Spinal cord (tissue), 10 donors: ENCODE data around the gene MEX3A. TPM values are rescaled to one million over a fixed set of nuclear protein-coding genes. Genes with fewer than 3 reads are reported as not detected.

Experiments used
- DNase-seq, 6 donors: peaks; one replicate each; pipeline versions ENCODE4 v3.0.0 to v3.0.0-alpha.2; 2013 to 2015; ENCODE audit warnings: low spot score in 6 of 6, low read depth in 4 of 6
- H3K27ac ChIP-seq: one replicate; pipeline ENCODE4 v1.5.1; 2013; ENCODE audit warnings: low read depth, low read length, control low read depth
- H3K27me3 ChIP-seq: one replicate; pipeline ENCODE4 v1.6.1; 2013; ENCODE audit warnings: low read length; ENCODE audit not compliant: control insufficient read depth, insufficient read depth
- H3K36me3 ChIP-seq: one replicate; pipeline ENCODE4 v1.6.1; 2013; ENCODE audit warnings: low read length; ENCODE audit not compliant: control insufficient read depth, insufficient read depth
- H3K4me1 ChIP-seq: one replicate; pipeline ENCODE4 v1.6.1; 2013; ENCODE audit warnings: low read length; ENCODE audit not compliant: control insufficient read depth, insufficient read depth
- H3K4me3 ChIP-seq: one replicate; pipeline ENCODE4 v1.5.1; 2013; ENCODE audit warnings: low read depth, low read length, control low read depth
- H3K9me3 ChIP-seq: one replicate; pipeline ENCODE4 v1.6.1; 2013; ENCODE audit warnings: low read length; ENCODE audit not compliant: control insufficient read depth, insufficient read depth
- WGBS: methylation state at CpG from one replicate; pipeline ENCODE4 v1.1.5; 2013; ENCODE audit warnings: missing lambda C conversion rate; ENCODE audit not compliant: insufficient coverage; 5-methylcytosine and 5-hydroxymethylcytosine counted together
- polyA plus RNA-seq, 2 donors: library from polyadenylated mRNA; unstranded; fragments of 120-200 nt; gene quantifications; one replicate each; pipeline ENCODE4 v1.2.1, GENCODE V29; 2013; ENCODE audit not compliant: insufficient read length in 2 of 2
- total RNA-seq, 2 donors: library from RNA; depleted of rRNA in 1 of 2; stranded (reverse); fragments of 120-200 nt in 1 of 2; fragments of >200 nt in 1 of 2; gene quantifications; one replicate each; pipeline versions ENCODE4 v1.2.3 to v1.2.4, GENCODE V29; 2013 to 2014
- donor health status: healthy.

Gene MEX3A
- total and polyA plus RNA-seq, 4 donors, result 5.8 to 39.3 (median 23.7) TPM

GRCh38 chr1:156112276-156113137 lies 30.2 kb upstream of the MEX3A start:
- Histone ChIP-seq H3K36me3 (peaks cover 8% of the 10 kb centered on the region), H3K9me3 (no peaks in the 10 kb centered on the region), H3K27ac (peak overlapping the region; percentile 80), H3K4me3 (no peak overlapping the region), H3K27me3 (no peaks in the 10 kb centered on the region), H3K4me1 (peaks cover 48% of the 10 kb centered on the region)
- WGBS, result 59% methylated on average over 7 of the region's 10 CpGs
- DNase-seq, result peak in 1 of 6 donors; percentile 51

DNA sequence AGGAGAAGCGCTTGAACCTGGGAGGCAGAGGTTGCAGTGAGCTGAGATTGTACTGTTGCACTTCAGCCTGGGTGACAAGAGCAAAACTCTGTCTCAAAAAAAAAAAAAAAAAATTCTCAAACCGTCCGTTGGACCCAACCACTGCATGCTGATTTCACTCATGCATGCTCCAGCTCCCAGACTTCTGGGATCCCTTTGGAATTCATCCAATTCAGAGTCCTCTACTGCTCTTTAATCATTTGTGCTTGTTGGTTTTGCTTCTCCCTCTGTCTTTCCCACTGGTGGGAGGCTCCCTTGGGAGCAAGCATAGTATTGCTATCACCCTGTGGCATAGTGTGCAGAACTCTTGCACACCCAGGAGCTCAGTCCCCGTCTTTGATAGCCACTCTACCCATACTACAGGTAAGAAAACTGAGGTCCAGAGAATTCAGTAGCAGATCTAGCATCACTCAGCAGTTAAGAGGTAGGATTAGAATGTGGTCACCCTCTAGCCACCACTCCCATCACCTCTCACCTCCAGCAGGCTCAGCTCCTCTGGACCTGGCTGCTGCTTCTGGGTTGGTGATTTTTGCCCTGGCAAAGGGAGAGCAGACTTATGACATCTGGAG lies 29.2 kb upstream of the MEX3A start:
- H3K4me3 ChIP-seq, result no peak overlapping the region
- H3K27me3 ChIP-seq, result no peaks in the 10 kb centered on the region
- no peaks in the 10 kb centered on the region for H3K9me3 ChIP-seq
- H3K36me3 ChIP-seq, result peaks cover 7% of the 10 kb centered on the region
- H3K4me1 ChIP-seq, result peaks cover 50% of the 10 kb centered on the region
- DNase-seq, result no peak
- peak overlapping the region; percentile 80 for H3K27ac ChIP-seq
- 100% methylated on average over 1 of the region's 4 CpGs for WGBS

DNA sequence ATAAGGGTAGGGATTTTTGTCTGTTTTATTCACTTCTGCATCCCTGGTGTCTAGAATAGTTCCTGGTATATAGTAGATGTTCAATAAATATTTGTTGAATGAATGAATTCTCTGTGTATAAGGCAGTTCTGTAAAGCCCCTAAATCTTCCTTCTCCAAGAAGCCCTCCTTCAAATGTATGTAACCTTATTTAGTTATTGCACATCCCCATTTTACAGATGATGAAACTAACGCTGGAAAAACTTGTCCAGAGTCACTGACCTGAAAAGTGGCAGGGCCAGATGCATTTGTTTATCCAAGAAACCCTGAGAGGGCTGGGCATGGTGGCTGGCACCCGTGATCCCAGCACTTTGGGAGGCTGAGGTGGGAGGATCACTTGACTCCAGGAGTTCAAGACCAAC lies 28.0 kb upstream of the MEX3A start:
- peaks cover 2% of the 10 kb centered on the region for H3K36me3 ChIP-seq
- WGBS, result 83% methylated on average over 2 of the region's 2 CpGs
- no peaks in the 10 kb centered on the region for H3K27me3 ChIP-seq
- peaks cover 52% of the 10 kb centered on the region for H3K4me1 ChIP-seq
- no peak overlapping the region for H3K4me3 ChIP-seq
- H3K9me3 ChIP-seq, result no peaks in the 10 kb centered on the region
- DNase-seq, result no peak
- no peak overlapping the region for H3K27ac ChIP-seq

DNA sequence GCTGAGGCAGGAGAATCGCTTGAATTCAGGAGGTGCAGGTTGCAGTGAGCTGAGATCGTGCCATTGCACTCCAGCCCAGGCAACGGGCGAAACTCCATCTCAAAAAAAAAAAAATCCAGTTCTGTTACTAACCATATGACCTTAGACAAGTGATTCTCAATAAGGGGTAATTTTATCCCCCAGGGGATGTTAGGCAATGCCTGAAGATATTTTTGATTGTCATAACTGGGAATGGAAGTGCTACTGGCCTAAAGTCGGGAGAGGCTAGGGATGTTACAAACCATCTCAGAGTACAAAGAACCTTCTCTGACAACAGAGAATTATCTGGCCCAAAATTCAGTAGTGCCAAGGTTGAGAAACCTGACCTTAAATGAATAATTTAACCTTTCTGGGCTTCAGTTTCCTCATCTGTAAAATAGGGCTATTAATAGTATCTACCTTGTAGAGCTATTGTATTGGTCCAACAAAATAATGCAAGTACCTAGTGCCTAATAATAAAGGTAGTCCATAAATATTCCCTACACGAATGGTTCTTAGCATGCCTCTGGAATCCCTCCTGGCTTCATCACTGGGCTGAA lies 26.5 kb upstream of the MEX3A start:
- Histone ChIP-seq H3K27me3 (no peaks in the 10 kb centered on the region), H3K9me3 (no peaks in the 10 kb centered on the region), H3K36me3 (peaks cover 8% of the 10 kb centered on the region), H3K4me3 (no peak overlapping the region), H3K4me1 (peaks cover 53% of the 10 kb centered on the region), H3K27ac (no peak overlapping the region)
- DNase-seq, result no peak
- WGBS, result 83% methylated on average over 1 of the region's 6 CpGs

DNA sequence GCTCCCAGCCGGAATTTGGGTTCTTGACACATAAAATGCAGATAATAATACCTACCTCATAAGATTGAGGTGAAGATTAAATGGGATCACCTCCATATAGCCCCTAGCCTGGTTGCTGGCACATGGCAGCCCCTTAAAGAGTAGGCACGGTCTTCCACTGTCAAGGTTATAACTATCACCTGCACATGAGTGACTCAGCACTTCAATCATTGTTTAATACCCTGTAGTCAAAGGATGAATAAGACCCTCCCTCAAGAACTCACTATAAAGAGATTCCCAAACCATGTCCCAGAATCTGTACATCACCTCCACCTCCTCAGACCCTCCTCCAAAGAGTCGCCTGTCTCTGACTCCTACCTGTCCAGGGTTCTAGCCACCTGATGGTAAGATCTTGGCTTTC lies 25.8 kb upstream of the MEX3A start:
- peaks cover 54% of the 10 kb centered on the region for H3K4me1 ChIP-seq
- no peak overlapping the region for H3K4me3 ChIP-seq
- peaks cover 15% of the 10 kb centered on the region for H3K36me3 ChIP-seq
- H3K27me3 ChIP-seq, result no peaks in the 10 kb centered on the region
- no peak overlapping the region for H3K27ac ChIP-seq
- DNase-seq, result no peak
- no peaks in the 10 kb centered on the region for H3K9me3 ChIP-seq
- WGBS, result 94% methylated on average over 1 of the region's 3 CpGs

- Histone ChIP-seq H3K36me3 (peaks cover 22% of the 10 kb centered on the region), H3K4me1 (peaks cover 57% of the 10 kb centered on the region), H3K27ac (peak overlapping the region; percentile 90), H3K27me3 (no peaks in the 10 kb centered on the region), H3K9me3 (no peaks in the 10 kb centered on the region), H3K4me3 (peak overlapping the region; percentile 7)
- 41% methylated on average over 8 of the region's 14 CpGs for WGBS
- peak in 2 of 6 donors; percentile 54 to 60 for DNase-seq
Measured at GRCh38 chr1:156106624-156107488, 24.6 kb upstream of the MEX3A start.

- no peak overlapping the region for H3K4me3 ChIP-seq
- WGBS, result 63% methylated on average over 4 of the region's 11 CpGs
- peak overlapping the region; percentile 90 for H3K27ac ChIP-seq
- H3K27me3 ChIP-seq, result no peaks in the 10 kb centered on the region
- H3K4me1 ChIP-seq, result peaks cover 64% of the 10 kb centered on the region
- peaks cover 26% of the 10 kb centered on the region for H3K36me3 ChIP-seq
- no peaks in the 10 kb centered on the region for H3K9me3 ChIP-seq
- DNase-seq, result peak in 1 of 6 donors; percentile 30
Measured at GRCh38 chr1:156104861-156105832, 22.9 kb upstream of the MEX3A start.

GRCh38 chr1:156104065-156104810 lies 22.0 kb upstream of the MEX3A start:
- H3K27me3 ChIP-seq, result no peaks in the 10 kb centered on the region
- 32% methylated on average over 10 of the region's 15 CpGs for WGBS
- H3K4me3 ChIP-seq, result no peak overlapping the region
- H3K4me1 ChIP-seq, result peaks cover 64% of the 10 kb centered on the region
- H3K9me3 ChIP-seq, result no peaks in the 10 kb centered on the region
- H3K27ac ChIP-seq, result peak overlapping the region; percentile 90
- DNase-seq, result peak in 2 of 6 donors; percentile 72 to 79
- peaks cover 25% of the 10 kb centered on the region for H3K36me3 ChIP-seq
